WTC11 (cell line): ENCODE results near the gene C10orf105. TPM values are rescaled to one million over a fixed set of nuclear protein-coding genes. Genes with fewer than 3 reads are reported as not detected.

Source experiments
- ATAC-seq: fragments of 200-7000 bp; cut with Tn5 transposase; 2 replicates; pipeline ENCODE4 v1.10.0; 2021; ENCODE audit warnings: mild to moderate bottlenecking, moderate library complexity
- CTCF ChIA-PET: fragments of 300-600 bp; sonication (Branson Sonifier 250); formaldehyde crosslinking; loops from one replicate; lab custom pipeline; 2021; ENCODE audit warnings: antibody characterized with exemption; lab: Charles Lee
- POLR2A ChIA-PET: fragments of 350-600 bp; sonication (Branson Sonifier 250); formaldehyde crosslinking; loops from one replicate; lab custom pipeline; 2021; ENCODE audit warnings: antibody characterized with exemption; lab: Charles Lee
- DNase-seq: peaks from one replicate; pipeline ENCODE4 v3.0.0; 2021; ENCODE audit warnings: low spot score
- H3K27ac Mint-ChIP-seq: 2 replicates; pipeline ENCODE4 v1.8.0; 2021; ENCODE audit warnings: mixed read lengths
- H3K27me3 Mint-ChIP-seq: 2 replicates; pipeline ENCODE4 v1.8.0; 2021; ENCODE audit warnings: low read depth, mild to moderate bottlenecking, moderate library complexity, mixed read lengths
- H3K36me3 Mint-ChIP-seq: 2 replicates; pipeline ENCODE4 v1.8.0; 2021; ENCODE audit warnings: mixed read lengths
- H3K4me1 Mint-ChIP-seq: 2 replicates; pipeline ENCODE4 v1.8.0; 2022; ENCODE audit warnings: mixed read lengths
- H3K4me3 Mint-ChIP-seq: 2 replicates; pipeline ENCODE4 v1.8.0; 2021; ENCODE audit warnings: mild to moderate bottlenecking, moderate library complexity, mixed read lengths
- H3K9me3 Mint-ChIP-seq: 2 replicates; pipeline ENCODE4 v1.8.0; 2021; ENCODE audit warnings: mixed read lengths
- CDX4 ChIP-seq: fragments of 250-450 bp; sonication (Bioruptor Pico); IDR thresholded peaks from 2 replicates; pipeline ENCODE4 v1.9.0; 2021; ENCODE audit warnings: moderate library complexity, mild to moderate bottlenecking, inconsistent platforms, borderline replicate concordance
- EMX1 ChIP-seq: fragments of 250-450 bp; sonication (Bioruptor Pico); IDR thresholded peaks from 2 replicates; pipeline ENCODE4 v1.8.0; 2021; ENCODE audit warnings: mild to moderate bottlenecking
- ETV6 ChIP-seq: sonication (generic); formaldehyde crosslinking; IDR thresholded peaks from 2 replicates; pipeline ENCODE4 v1.8.1; 2022; ENCODE audit warnings: mild to moderate bottlenecking, missing genetic modification reagents
- FOXJ3 ChIP-seq: sonication (generic); formaldehyde crosslinking; IDR thresholded peaks from 2 replicates; pipeline ENCODE4 v1.9.0; 2021; ENCODE audit warnings: missing genetic modification reagents, mild to moderate bottlenecking, borderline replicate concordance
- FOXK1 ChIP-seq: sonication (generic); formaldehyde crosslinking; IDR thresholded peaks from 2 replicates; pipeline ENCODE4 v1.8.0; 2022; ENCODE audit warnings: mild to moderate bottlenecking, moderate library complexity, missing genetic modification reagents
- GRHL2 ChIP-seq: fragments of 250-450 bp; sonication (Bioruptor Pico); IDR thresholded peaks from 2 replicates; pipeline ENCODE4 v1.8.0; 2022; ENCODE audit warnings: mild to moderate bottlenecking, moderate library complexity; ENCODE audit not compliant: insufficient replicate concordance, severe bottlenecking
- GTF2I ChIP-seq: fragments of 250-450 bp; sonication (Bioruptor Pico); conservative IDR thresholded peaks from 2 replicates; pipeline ENCODE4 v1.4.0; 2021; ENCODE audit warnings: mild to moderate bottlenecking
- IRF2 ChIP-seq: sonication (generic); formaldehyde crosslinking; IDR thresholded peaks from 2 replicates; pipeline ENCODE4 v1.8.0; 2022; ENCODE audit warnings: low read depth, missing genetic modification reagents, borderline replicate concordance
- KAT7 ChIP-seq: sonication (generic); formaldehyde crosslinking; IDR thresholded peaks from 2 replicates; pipeline ENCODE4 v1.8.1; 2023; ENCODE audit warnings: missing genetic modification reagents, mild to moderate bottlenecking, borderline replicate concordance
- MAX ChIP-seq: sonication (generic); formaldehyde crosslinking; IDR thresholded peaks from 2 replicates; pipeline ENCODE4 v1.8.0; 2022; ENCODE audit warnings: mild to moderate bottlenecking, missing genetic modification reagents
- MYBL2 ChIP-seq: sonication (generic); formaldehyde crosslinking; IDR thresholded peaks from 2 replicates; pipeline ENCODE4 v1.8.1; 2023; ENCODE audit warnings: mild to moderate bottlenecking, moderate library complexity, missing genetic modification reagents
- NFATC4 ChIP-seq: fragments of 250-450 bp; sonication (Bioruptor Pico); IDR thresholded peaks from 2 replicates; pipeline ENCODE4 v1.9.0; 2021; ENCODE audit warnings: mild to moderate bottlenecking
- NR1H2 ChIP-seq: sonication (generic); formaldehyde crosslinking; IDR thresholded peaks from 2 replicates; pipeline ENCODE4 v1.9.0; 2021; ENCODE audit warnings: mild to moderate bottlenecking, moderate library complexity, missing genetic modification reagents
- OVOL2 ChIP-seq: fragments of 250-450 bp; sonication (Bioruptor Pico); IDR thresholded peaks from 2 replicates; pipeline ENCODE4 v1.9.0; 2021; ENCODE audit warnings: mild to moderate bottlenecking, borderline replicate concordance
- PRDM15 ChIP-seq: sonication (generic); formaldehyde crosslinking; IDR thresholded peaks from 2 replicates; pipeline ENCODE4 v1.8.0; 2022; ENCODE audit warnings: missing genetic modification reagents
- SMAD3 ChIP-seq: sonication (generic); formaldehyde crosslinking; IDR thresholded peaks from 2 replicates; pipeline ENCODE4 v1.8.0; 2022; ENCODE audit warnings: missing genetic modification reagents, mild to moderate bottlenecking, borderline replicate concordance
- TP53 ChIP-seq: sonication (generic); formaldehyde crosslinking; IDR thresholded peaks from 2 replicates; pipeline ENCODE4 v1.8.1; 2023; ENCODE audit warnings: mild to moderate bottlenecking, missing genetic modification reagents
- USF2 ChIP-seq: sonication (generic); formaldehyde crosslinking; IDR thresholded peaks from 2 replicates; pipeline ENCODE4 v1.8.1; 2023; ENCODE audit warnings: mild to moderate bottlenecking, missing genetic modification reagents, moderate library complexity
- ZBTB21 ChIP-seq: sonication (generic); formaldehyde crosslinking; IDR thresholded peaks from 2 replicates; pipeline ENCODE4 v1.8.1; 2023; ENCODE audit warnings: mild to moderate bottlenecking, missing genetic modification reagents, borderline replicate concordance
- ZNF121 ChIP-seq: sonication (generic); formaldehyde crosslinking; IDR thresholded peaks from 2 replicates; pipeline ENCODE4 v1.8.0; 2023; ENCODE audit warnings: missing genetic modification reagents
- ZNF219 ChIP-seq: sonication (generic); formaldehyde crosslinking; IDR thresholded peaks from 2 replicates; pipeline ENCODE4 v1.8.0; 2023; ENCODE audit warnings: missing genetic modification reagents, mild to moderate bottlenecking, borderline replicate concordance
- ZNF396 ChIP-seq: fragments of 250-450 bp; sonication (Bioruptor Pico); IDR thresholded peaks from 2 replicates; pipeline ENCODE4 v1.8.0; 2021; ENCODE audit warnings: mild to moderate bottlenecking, moderate library complexity, borderline replicate concordance
- ZNF512 ChIP-seq: sonication (generic); formaldehyde crosslinking; IDR thresholded peaks from 2 replicates; pipeline ENCODE4 v1.8.1; 2022; ENCODE audit warnings: missing genetic modification reagents, borderline replicate concordance
- ZSCAN18 ChIP-seq: fragments of 250-450 bp; sonication (Bioruptor Pico); IDR thresholded peaks from 2 replicates; pipeline ENCODE4 v2.1.2; 2022; ENCODE audit warnings: mild to moderate bottlenecking, moderate library complexity
- total RNA-seq: library from RNA; stranded (reverse); gene quantifications from 3 replicates; pipeline ENCODE4 v1.2.3, GENCODE V29; 2021

C10orf105 gene
- total RNA-seq, 1 experiment from 2014 or later = 0.48 TPM

- H3K36me3 Mint-ChIP-seq = no peaks in the 10 kb centered on the region
- H3K4me1 Mint-ChIP-seq = no peaks in the 10 kb centered on the region
- H3K4me3 Mint-ChIP-seq = no peak overlapping the region
- ChIA-PET CTCF (no interaction called here), POLR2A (no interaction called here)
- H3K27ac Mint-ChIP-seq = no peak overlapping the region
- ATAC-seq (no peak), DNase-seq (no peak)
- H3K9me3 Mint-ChIP-seq = no peaks in the 10 kb centered on the region
- TF ChIP-seq MAX (CRISPR knock-in tag) (no peak), FOXK1 (CRISPR knock-in tag) (no peak), PRDM15 (CRISPR knock-in tag) (no peak), NFATC4 (CRISPR knock-in tag) (no peak), ZNF512 (no peak), GRHL2 (CRISPR knock-in tag) (no peak), EMX1 (CRISPR knock-in tag) (no peak), CDX4 (CRISPR knock-in tag) (no peak), IRF2 (CRISPR knock-in tag) (no peak), SMAD3 (CRISPR knock-in tag) (no peak), ZBTB21 (CRISPR knock-in tag) (no peak), ZNF396 (no peak), ETV6 (CRISPR knock-in tag) (no peak)
- H3K27me3 Mint-ChIP-seq = no peaks in the 10 kb centered on the region; the same call in 1 of the 2 replicates
Measured at GRCh38 chr10:71703577-71703976, 16.0 kb downstream of the C10orf105 start.

GRCh38 chr10:71701496-71702132 lies 18.0 kb downstream of the C10orf105 start:
- Mint-ChIP-seq H3K36me3 (no peaks in the 10 kb centered on the region), H3K27ac (no peak overlapping the region), H3K9me3 (no peaks in the 10 kb centered on the region), H3K27me3 (no peaks in the 10 kb centered on the region; the same call in 1 of the 2 replicates), H3K4me3 (no peak overlapping the region), H3K4me1 (no peaks in the 10 kb centered on the region)
- POLR2A ChIA-PET = interaction anchor here (0.9 kb wide), 1 partner anchor 94 kb away, joined by 3 read pairs; no protein-coding TSS in a partner anchor
- ATAC-seq (no peak), DNase-seq (no peak)
- CTCF ChIA-PET = interaction anchor here (1.4 to 1.8 kb wide), 3 partner anchors 72 to 382 kb away, joined by 3 to 5 read pairs (median 4); partner anchors contain the start of genes SLC29A3 and VSIR
- TF ChIP-seq GTF2I (CRISPR knock-in tag) (no peak), USF2 (no peak), NR1H2 (no peak), MYBL2 (CRISPR knock-in tag) (no peak), TP53 (CRISPR knock-in tag) (no peak), ZSCAN18 (CRISPR knock-in tag) (no peak), ZNF219 (CRISPR knock-in tag) (no peak), OVOL2 (no peak), FOXJ3 (no peak), KAT7 (CRISPR knock-in tag) (no peak), CDX4 (CRISPR knock-in tag) (no peak), ZNF121 (CRISPR knock-in tag) (no peak)
